Osteoblast (primary cell): ENCODE measurements around the gene CNPPD1. TPM values are rescaled to one million over a fixed set of nuclear protein-coding genes. Genes with fewer than 3 reads are reported as not detected.

ENCODE experiments used
- DNase-seq: peaks from one replicate; pipeline ENCODE4 v3.0.0; 2011; ENCODE audit warnings: low spot score, mixed read lengths; ENCODE audit not compliant: insufficient read length; ENCODE audit errors: missing footprints
- H2AFZ ChIP-seq: 2 replicates; pipeline ENCODE4 v1.6.0; 2011; ENCODE audit warnings: mild to moderate bottlenecking, low read length
- H3K27ac ChIP-seq: 2 replicates; pipeline ENCODE4 v1.5.1; 2011; ENCODE audit warnings: mild to moderate bottlenecking, low read depth, low read length, moderate library complexity
- H3K27me3 ChIP-seq: 2 replicates; pipeline ENCODE4 v1.6.0; 2012; ENCODE audit warnings: mild to moderate bottlenecking, control low read depth, inconsistent platforms, low read length, moderate library complexity; ENCODE audit not compliant: insufficient read depth
- H3K36me3 ChIP-seq: 2 replicates; pipeline ENCODE4 v1.5.1; 2011; ENCODE audit warnings: mild to moderate bottlenecking, low read length, control low read depth, moderate library complexity; ENCODE audit not compliant: insufficient read depth
- H3K4me1 ChIP-seq: 2 replicates; pipeline ENCODE4 v1.5.1; 2011; ENCODE audit warnings: mild to moderate bottlenecking, low read length, control low read depth, moderate library complexity; ENCODE audit not compliant: insufficient read depth
- H3K4me2 ChIP-seq: 2 replicates; pipeline ENCODE4 v1.6.0; 2011; ENCODE audit warnings: mild to moderate bottlenecking, low read length; ENCODE audit not compliant: insufficient read depth
- H3K4me3 ChIP-seq: fragments of 200-600 bp; sonication (generic); 3 replicates; pipeline ENCODE4 v1.5.1; 2012; ENCODE audit warnings: mild to moderate bottlenecking, low read length, inconsistent platforms; ENCODE audit not compliant: insufficient read depth
- H3K79me2 ChIP-seq: 2 replicates; pipeline ENCODE4 v1.6.0; 2012; ENCODE audit warnings: mild to moderate bottlenecking, low read length, control low read depth, inconsistent platforms; ENCODE audit not compliant: insufficient read depth
- H3K9me3 ChIP-seq: 2 replicates; pipeline ENCODE4 v1.5.1; 2011; ENCODE audit warnings: low read depth, low read length, control low read depth
- H4K20me1 ChIP-seq: 2 replicates; pipeline ENCODE4 v1.6.0; 2012; ENCODE audit warnings: mild to moderate bottlenecking, low read length, control low read depth; ENCODE audit not compliant: insufficient read depth
- total RNA-seq: library from RNA; depleted of rRNA; stranded (reverse); fragments of >200 nt; gene quantifications from 2 replicates; pipeline ENCODE4 v1.2.3, GENCODE V29; 2012
- TF ChIP-seq, protein P1 (sequence below): IDR thresholded peaks from 2 replicates; pipeline ENCODE4 v1.5.1; 2011; ENCODE audit warnings: mild to moderate bottlenecking, low read depth, low read length, moderate library complexity; ENCODE audit errors: extremely low read depth

Gene CNPPD1
- total RNA-seq, 1 donor = 26.1 TPM

DNA sequence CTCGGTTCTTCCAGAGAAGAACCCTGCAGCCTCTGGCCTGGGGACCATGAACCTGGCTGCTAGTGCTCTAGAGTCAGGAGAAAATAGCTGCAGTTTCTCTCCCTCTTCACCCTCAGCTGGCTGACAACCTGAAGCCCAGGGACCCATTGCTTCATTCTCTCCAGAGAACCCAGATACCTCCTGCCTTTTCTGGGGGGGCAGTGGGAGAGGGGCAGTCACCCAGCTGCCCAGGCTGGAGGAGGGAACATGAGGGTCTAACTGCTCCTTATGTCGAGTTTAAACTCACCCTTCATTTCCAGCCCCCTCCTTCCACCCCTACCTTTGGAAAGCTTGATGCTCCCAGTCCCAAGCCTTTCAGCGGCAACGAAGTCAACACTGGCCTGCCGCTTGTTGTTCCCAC, 22.2 kb upstream of the CNPPD1 start:
- H4K20me1 ChIP-seq = no peaks in the 10 kb centered on the region
- no peaks in the 10 kb centered on the region for H3K9me3 ChIP-seq
- TF ChIP-seq, protein P1, sequence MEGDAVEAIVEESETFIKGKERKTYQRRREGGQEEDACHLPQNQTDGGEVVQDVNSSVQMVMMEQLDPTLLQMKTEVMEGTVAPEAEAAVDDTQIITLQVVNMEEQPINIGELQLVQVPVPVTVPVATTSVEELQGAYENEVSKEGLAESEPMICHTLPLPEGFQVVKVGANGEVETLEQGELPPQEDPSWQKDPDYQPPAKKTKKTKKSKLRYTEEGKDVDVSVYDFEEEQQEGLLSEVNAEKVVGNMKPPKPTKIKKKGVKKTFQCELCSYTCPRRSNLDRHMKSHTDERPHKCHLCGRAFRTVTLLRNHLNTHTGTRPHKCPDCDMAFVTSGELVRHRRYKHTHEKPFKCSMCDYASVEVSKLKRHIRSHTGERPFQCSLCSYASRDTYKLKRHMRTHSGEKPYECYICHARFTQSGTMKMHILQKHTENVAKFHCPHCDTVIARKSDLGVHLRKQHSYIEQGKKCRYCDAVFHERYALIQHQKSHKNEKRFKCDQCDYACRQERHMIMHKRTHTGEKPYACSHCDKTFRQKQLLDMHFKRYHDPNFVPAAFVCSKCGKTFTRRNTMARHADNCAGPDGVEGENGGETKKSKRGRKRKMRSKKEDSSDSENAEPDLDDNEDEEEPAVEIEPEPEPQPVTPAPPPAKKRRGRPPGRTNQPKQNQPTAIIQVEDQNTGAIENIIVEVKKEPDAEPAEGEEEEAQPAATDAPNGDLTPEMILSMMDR = no peak
- no peak overlapping the region for H3K27ac ChIP-seq
- no peak overlapping the region for H3K4me3 ChIP-seq
- H3K36me3 ChIP-seq = no peaks in the 10 kb centered on the region
- no peaks in the 10 kb centered on the region for H3K79me2 ChIP-seq
- DNase-seq = no peak
- H2AFZ ChIP-seq = no peak overlapping the region
- H3K4me2 ChIP-seq = no peak overlapping the region
- H3K27me3 ChIP-seq = peaks cover 5% of the 10 kb centered on the region
- H3K4me1 ChIP-seq = no peaks in the 10 kb centered on the region

DNA sequence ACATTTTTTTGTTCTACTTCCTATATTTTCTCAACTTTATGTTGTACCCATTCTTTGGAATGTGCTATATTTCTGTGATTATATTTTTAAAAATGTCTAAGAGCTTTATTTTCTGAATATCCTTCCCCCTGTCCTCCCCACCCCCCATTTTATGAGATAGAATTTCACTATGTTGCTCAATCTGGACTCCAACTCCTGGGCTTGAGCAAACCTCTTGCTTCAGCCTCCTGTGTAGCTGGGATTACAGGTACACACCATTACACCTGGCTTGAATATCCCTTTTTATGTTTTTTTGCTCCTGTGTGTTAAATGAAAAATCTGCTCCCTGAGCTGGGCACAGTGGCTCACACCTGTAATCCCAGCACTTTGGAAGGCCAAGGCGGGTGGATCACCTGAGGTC, 20.7 kb upstream of the CNPPD1 start:
- no peaks in the 10 kb centered on the region for H3K9me3 ChIP-seq
- H3K27me3 ChIP-seq = peaks cover 5% of the 10 kb centered on the region
- no peak overlapping the region for H3K4me3 ChIP-seq
- H4K20me1 ChIP-seq = no peaks in the 10 kb centered on the region
- H2AFZ ChIP-seq = no peak overlapping the region
- H3K27ac ChIP-seq = no peak overlapping the region
- H3K4me1 ChIP-seq = no peaks in the 10 kb centered on the region
- no peak for DNase-seq
- no peaks in the 10 kb centered on the region for H3K79me2 ChIP-seq
- TF ChIP-seq, protein P1 = no peak
- no peaks in the 10 kb centered on the region for H3K36me3 ChIP-seq
- no peak overlapping the region for H3K4me2 ChIP-seq

DNA sequence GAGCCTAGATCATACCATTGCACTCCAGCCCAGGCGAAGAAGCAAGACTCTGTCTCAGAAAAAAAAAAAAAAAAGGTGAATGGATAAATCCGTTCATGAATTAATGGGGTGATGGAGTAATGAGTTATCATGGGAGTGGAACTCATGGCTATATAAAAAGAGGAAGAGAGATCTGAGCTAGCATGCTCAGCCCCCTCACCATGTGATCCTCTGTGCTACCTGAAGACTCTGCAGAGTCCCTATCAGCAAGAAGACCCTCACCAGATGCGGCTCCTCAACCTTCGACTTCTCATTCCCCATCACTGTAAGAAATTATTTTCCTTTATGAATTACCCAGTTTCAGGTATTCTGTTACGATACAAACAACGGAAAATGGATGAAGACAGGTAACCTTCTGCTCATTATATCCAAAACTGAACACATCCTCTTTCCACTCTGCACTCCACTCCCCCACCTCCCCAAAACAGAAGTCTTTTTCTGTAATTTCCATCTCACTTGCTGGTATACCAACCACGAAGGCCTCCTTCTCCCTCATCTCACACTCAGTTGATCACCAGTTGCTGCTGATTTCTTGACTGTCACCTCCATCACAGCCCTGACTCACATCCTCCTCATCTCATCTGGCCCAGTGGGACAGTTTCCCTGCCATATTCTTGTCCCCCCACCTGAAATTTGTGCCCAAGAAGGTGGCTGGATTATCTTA, 10.2 kb upstream of the CNPPD1 start:
- Histone ChIP-seq H2AFZ (no peak overlapping the region), H3K27me3 (no peaks in the 10 kb centered on the region), H4K20me1 (peaks cover 5% of the 10 kb centered on the region), H3K4me3 (no peak overlapping the region), H3K4me1 (no peaks in the 10 kb centered on the region), H3K79me2 (peaks cover 2% of the 10 kb centered on the region), H3K9me3 (no peaks in the 10 kb centered on the region), H3K27ac (no peak overlapping the region), H3K4me2 (no peak overlapping the region), H3K36me3 (peaks cover 26% of the 10 kb centered on the region)
- TF ChIP-seq, protein P1 = no peak
- DNase-seq = no peak

DNA sequence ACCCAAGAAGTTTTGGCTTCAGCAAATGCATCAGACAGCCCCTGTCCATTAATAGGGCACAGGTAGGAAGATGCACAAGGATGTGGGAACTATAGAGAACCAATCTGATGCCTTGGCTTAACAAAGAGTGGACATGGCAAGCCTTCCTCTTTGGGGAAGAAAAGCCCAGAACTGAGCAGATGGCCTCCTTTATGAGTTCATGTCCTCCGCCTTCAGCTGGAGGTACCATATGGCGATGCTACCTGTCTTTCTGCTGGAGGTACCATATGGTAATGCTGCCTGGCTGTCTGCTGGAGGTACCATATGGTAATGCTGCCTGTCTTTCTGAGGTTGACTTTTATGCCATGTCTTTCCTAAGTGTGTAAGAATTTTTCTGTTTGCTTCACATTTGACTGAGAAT, 7.4 kb upstream of the CNPPD1 start:
- Histone ChIP-seq H3K27me3 (no peaks in the 10 kb centered on the region), H3K79me2 (peaks cover 23% of the 10 kb centered on the region)

More for the DNA sequence above, 7.4 kb upstream of the CNPPD1 start:
- Histone ChIP-seq H3K27ac (no peak overlapping the region), H3K4me3 (no peak overlapping the region), H2AFZ (no peak overlapping the region), H3K36me3 (peaks cover 49% of the 10 kb centered on the region), H4K20me1 (peaks cover 10% of the 10 kb centered on the region), H3K4me2 (no peak overlapping the region), H3K9me3 (no peaks in the 10 kb centered on the region), H3K4me1 (peaks cover 5% of the 10 kb centered on the region)
- no peak for DNase-seq
- TF ChIP-seq, protein P1 = no peak
